Suprapubic skin (tissue), 4 donors: ENCODE data around the gene NCKAP5.

Experiments used
- EP300 ChIP-seq: sonication (generic); formaldehyde crosslinking; IDR thresholded peaks from one replicate; pipeline ENCODE4 v1.6.1; 2017; ENCODE audit warnings: antibody characterized with exemption
- POLR2A ChIP-seq, 2 donors: fragments of 450-650 bp; IDR thresholded peaks; one replicate each; pipeline ENCODE4 v1.6.1; 2017; ENCODE audit warnings: antibody characterized with exemption in 2 of 2, mild to moderate bottlenecking in 2 of 2, moderate library complexity in 2 of 2
- POLR2AphosphoS5 ChIP-seq, 3 donors: sonication (generic); formaldehyde crosslinking; IDR thresholded peaks; one replicate each; pipeline ENCODE4 v1.6.1; 2017; ENCODE audit warnings: antibody characterized with exemption in 3 of 3
- TF ChIP-seq, protein P1 (sequence below), 2 donors: fragments of 200-600 bp in 1 of 2; fragments of 450-650 bp in 1 of 2; sonication (generic) in 1 of 2; IDR thresholded peaks; one replicate each; pipeline ENCODE4 v1.5.1; 2016 to 2019; ENCODE audit warnings: antibody characterized with exemption in 2 of 2, mild to moderate bottlenecking in 1 of 2, moderate library complexity in 1 of 2

DNA sequence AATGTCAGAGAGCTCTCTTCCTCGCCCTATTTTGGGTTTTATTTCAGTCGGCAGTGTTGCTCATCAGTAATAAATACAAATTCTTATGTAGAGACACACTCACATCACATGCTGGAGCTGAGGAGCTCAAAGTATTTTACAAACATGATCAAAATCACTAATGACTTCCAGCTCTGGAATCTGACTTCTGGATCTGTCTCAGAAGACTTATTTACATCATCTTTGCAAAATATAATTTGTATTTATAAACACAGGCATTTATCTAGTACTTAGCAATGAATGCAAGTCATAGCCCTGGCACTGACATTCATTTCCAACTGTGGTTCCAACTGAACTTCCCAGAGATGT, 327.1 kb downstream of the NCKAP5 start:
- TF ChIP-seq, protein P1, sequence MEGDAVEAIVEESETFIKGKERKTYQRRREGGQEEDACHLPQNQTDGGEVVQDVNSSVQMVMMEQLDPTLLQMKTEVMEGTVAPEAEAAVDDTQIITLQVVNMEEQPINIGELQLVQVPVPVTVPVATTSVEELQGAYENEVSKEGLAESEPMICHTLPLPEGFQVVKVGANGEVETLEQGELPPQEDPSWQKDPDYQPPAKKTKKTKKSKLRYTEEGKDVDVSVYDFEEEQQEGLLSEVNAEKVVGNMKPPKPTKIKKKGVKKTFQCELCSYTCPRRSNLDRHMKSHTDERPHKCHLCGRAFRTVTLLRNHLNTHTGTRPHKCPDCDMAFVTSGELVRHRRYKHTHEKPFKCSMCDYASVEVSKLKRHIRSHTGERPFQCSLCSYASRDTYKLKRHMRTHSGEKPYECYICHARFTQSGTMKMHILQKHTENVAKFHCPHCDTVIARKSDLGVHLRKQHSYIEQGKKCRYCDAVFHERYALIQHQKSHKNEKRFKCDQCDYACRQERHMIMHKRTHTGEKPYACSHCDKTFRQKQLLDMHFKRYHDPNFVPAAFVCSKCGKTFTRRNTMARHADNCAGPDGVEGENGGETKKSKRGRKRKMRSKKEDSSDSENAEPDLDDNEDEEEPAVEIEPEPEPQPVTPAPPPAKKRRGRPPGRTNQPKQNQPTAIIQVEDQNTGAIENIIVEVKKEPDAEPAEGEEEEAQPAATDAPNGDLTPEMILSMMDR (IDR thresholded peaks at IDR 0.05), result no peak
- TF ChIP-seq EP300 (no peak), POLR2A (IDR thresholded peaks at IDR 0.05) (no peak), POLR2AphosphoS5 (IDR thresholded peaks at IDR 0.05) (no peak)
